ENCODE measurements around the gene NYNRIN.

The NYNRIN gene

GRCh38 chr14:24463017-24463883 is 64.4 kb downstream of the NYNRIN start:
- DNase-seq = no peak

GRCh38 chr14:24463884-24464785 is 65.3 kb downstream of the NYNRIN start:
- DNase-seq = no peak

GRCh38 chr14:24465368-24465767 is 66.6 kb downstream of the NYNRIN start:
- DNase-seq = no peak

GRCh38 chr14:24465805-24466204 is 67.0 kb downstream of the NYNRIN start:
- DNase-seq = no peak

All from activated CD8-positive, alpha-beta memory T cell treated with anti-CD3 and anti-CD28 coated beads, Interleukin-2, amount 50 U/mL, for 48 hours (primary cell).